Measurements from ENCODE around the gene NT5C1A.

DNA sequence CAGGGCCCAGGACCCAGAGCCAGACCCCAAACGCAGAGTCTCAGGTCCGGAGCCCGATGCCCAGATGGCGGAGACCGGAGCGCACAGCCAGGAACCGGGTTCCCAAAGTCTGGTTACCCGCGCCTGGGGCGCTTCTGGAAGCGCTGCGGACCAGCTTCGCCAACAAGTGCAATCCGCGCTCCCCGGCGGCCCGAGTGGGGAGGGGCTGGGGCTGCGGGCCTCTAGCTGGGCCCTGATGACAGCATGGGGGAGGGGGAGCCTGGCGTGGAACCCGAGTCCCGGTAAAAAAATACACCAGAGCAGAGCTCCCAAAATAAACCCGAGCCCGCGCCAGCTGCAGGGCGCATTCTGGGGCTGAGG lies 494 bp downstream of the NT5C1A start:
- TF ChIP-seq ZNF274 (IDR thresholded peaks at IDR 0.05; ENCODE audit: low read depth, low read length) (no peak), SUZ12 (IDR thresholded peaks at IDR 0.05; ENCODE audit: extremely low read depth, insufficient read depth, insufficient read length) (no peak), YY1 (IDR thresholded peaks at IDR 0.05; ENCODE audit: insufficient read depth, insufficient read length) (no peak)

All from NT2/D1 (cell line).